Activated gamma-delta T cell (primary cell): ENCODE results near the gene LAMA1.

Source experiments
- DNase-seq: peaks from one replicate; lab custom pipeline; 2025; lab: John Stamatoyannopoulos, UW

Gene LAMA1

DNA sequence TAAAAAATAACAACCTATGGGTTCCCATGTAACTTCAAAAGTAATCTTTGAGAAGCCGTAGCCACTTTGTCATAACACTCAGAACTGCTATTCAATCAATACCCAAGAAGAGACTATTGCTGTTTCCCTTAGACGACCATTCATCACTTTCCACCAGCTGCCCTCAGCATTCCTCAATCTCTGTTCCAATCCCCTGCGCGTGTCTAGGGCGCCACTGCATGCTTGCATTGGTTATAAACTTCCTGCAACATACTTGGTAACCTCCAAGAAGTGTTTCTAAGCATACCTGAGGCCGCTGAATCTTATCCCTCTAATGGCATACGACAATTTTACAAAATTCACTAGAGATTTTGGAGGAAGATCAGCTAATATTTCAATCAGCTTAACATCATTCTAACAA lies 134.2 kb downstream of the LAMA1 start:
- DNase-seq: no peak

DNA sequence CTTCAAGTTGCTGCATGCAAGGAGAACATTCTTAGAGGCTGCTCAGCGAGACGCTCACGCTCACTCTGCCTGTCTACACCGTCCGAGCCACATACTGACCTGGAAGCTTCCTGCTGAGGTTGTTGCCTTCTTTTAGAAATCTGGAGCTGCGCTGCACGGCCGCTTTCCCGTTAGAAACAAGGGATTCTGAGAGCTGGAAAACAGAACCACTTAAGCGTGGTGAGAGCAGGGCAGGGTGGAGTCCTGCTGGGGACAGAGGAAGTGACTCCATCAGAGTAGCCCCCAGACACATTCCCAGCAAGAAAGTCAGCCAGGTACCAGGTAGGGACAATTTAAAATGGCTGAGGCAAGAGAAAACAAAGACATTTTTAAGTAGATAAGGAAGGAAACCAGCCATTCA lies 135.2 kb downstream of the LAMA1 start:
- DNase-seq: no peak

DNA sequence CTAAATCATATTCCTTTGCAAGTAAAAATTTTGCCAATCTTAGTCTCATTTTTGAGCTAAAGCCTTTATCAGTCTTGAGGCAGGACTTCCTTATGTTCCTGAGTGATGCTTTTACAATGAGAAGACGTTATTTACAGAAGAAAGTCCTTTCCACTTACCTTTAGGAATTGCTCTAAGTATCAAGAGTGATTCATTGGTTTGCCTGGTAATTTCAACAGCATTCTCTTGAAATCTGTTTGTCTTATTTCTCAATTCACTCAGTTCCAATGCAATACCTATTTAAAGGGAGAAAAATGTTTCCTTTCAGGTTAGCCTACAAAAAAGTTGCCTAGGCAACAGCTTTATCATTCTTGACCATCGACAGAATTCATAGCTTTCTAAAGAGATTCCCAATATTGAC lies 137.2 kb downstream of the LAMA1 start:
- DNase-seq: no peak

DNA sequence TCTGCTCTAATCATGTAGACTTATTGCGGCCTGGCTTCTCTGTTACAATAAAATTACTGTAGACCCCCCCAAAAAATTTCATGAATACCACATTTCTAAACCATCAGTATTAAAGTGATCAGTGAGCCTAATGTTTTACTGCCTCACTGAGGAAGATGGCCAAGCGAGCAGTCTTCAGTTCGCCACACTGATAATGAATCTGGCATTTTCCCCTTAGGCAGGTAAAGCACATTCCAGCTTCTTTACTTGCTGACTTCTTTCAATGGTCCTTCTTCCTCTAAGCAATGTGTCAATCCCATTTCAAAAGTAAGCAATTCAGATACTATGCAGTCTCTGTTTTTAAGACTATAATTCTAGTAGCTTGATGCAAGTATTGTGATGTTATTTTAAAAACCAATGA lies 137.6 kb downstream of the LAMA1 start:
- no peak for DNase-seq

DNA sequence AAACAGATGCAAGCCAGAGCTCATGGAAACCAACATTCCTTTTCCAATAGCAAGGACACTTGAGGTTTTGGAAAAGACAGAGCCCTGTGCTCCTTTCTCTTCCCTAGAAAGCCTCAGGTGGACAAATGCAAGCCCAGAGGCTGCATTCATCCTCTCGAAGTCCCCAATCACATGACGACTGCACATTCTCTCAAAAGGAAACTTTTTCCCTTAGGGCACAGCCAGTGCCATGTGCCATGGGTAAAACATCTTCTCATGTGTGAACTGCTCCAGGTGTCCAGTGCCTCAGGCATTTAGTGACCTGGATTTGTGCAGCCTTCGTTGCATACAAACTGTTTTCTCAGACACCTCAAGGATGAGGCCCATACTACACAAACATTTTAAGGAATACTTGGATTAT lies 140.7 kb downstream of the LAMA1 start:
- DNase-seq: no peak

DNA sequence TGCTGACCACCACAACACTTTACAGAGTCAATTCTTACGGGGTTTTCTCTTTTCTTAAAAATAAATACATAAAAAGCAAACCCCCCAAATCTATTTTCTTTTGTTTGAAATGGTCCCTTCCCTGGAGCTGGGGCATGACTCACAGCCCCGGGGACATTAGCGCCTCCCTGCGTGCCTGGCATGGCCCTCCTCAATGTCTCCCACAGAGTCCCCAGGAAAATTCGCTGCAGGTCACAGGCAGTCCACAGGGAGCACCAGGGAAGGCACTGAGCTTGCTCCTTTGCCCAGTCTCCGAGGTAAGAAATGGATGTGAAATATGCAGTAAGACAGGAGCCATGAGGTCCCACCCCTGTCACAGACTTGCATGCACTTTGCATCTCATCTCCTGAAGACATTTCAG lies 142.5 kb downstream of the LAMA1 start:
- DNase-seq: no peak

DNA sequence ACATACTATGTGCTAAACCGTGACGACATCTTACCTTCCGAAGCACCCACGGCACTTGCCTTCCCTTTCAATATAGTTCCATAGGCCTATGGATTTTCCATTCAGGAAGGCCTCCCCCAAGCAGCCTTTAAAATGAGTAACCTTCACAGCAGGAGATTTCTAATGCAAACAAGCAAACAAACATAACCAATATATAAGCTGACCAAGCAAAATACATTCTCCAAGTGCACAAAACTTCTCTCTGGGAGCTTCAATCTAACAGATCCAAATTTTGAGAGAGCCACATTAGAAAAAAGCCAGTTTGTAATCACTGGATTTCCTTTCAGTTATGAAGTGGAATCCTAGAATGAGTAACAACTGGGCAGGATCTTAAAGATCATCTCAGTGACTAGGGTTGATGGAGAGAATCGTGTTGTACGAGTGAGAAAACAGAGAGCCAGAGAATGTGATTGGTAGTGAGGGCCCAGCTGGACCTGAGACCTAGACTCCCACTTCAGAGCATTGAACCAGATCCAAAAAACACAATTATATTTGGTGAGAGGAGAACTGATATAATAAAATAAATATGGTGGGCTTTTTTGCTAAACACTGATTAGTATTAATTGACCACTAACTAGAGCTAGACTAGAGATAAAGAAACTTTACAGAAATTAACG lies 145.6 kb downstream of the LAMA1 start:
- no peak for DNase-seq

DNA sequence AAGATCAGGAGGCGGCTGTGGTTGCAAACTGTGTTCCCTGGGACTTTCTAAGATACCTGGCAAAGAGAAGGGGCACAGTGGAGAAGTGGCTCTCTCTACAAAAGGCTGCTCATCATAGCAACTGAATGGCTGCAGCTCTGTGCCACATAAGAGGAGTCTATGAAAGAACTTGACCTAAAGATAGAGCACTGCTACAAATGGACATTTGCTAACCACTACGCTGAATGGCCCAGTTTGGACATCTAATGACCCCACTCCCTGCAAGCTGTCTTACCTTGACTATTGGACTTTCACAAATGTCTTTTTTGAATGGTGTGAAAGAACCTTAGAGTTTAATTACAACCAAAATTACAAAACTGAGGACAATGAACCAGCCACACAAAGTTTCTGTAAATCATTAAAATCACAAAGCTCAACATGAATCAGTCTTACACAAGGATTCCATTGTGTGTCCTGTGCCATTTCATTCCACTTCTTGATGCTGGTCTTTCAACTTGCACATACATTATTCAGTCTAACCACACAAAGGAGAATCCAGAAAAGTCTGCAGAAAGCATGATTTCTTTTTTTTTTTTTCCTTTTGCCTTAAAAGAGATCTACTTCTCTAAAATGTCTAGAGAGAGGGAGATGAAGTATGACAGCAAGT lies 154.0 kb downstream of the LAMA1 start:
- no peak for DNase-seq

DNA sequence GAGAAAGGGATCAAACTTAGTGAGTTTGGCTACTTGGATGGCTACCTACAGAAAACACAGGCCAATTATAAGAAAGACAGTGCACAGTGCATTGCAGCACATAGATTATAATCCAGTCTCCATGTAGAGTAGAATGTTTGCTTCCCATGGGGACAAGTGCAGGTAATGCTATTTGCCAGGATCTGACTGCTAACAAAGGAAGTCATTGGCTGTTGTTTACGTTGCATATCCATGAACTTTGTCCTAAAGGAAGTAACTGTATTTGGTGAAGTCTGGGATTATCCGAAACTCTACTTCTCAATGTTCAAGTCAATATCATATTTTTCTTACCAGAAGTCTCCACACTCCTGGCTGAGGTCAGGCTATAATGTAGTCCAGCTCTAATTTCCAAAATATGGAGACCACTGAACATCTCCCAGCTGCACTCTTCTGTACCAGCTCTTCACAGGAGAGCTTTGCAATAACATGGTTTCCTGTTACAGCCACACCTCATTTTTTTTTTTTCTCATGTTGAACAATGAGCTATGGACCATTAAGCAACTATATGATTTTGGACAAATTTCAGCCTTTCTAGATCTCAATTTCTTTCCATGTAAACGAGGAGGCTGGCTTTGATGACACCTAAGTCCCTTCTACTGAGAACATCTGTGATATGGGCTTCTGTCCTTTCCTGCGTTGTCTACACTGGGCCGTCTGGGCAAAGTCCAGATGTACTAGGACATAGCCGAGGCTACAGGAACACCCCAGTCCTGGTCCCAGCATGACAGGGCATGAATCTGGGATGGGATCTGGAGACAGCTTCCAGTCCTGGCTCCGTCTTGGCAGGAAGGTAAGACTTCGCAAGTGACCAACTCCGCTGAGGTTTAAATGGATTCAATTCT lies 154.8 kb downstream of the LAMA1 start:
- DNase-seq: no peak

DNA sequence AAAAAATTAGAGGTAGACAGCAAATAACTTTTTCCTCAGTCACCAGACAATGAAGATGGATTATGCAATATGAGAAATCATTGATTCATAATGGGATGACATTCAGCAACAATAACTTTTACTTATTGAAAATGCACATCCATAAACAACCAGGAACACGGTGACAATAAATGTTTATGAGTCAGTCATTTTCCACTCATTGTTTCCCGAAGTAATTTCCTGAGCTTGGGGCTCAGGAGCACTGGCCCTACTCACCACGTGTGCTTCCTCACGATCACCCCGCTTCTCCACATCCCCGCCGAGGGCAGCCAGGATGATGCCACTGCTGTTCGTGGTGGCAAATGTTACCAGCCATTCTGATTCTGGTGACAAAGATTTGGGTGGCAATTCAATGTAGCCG lies 156.3 kb downstream of the LAMA1 start:
- no peak for DNase-seq

DNA sequence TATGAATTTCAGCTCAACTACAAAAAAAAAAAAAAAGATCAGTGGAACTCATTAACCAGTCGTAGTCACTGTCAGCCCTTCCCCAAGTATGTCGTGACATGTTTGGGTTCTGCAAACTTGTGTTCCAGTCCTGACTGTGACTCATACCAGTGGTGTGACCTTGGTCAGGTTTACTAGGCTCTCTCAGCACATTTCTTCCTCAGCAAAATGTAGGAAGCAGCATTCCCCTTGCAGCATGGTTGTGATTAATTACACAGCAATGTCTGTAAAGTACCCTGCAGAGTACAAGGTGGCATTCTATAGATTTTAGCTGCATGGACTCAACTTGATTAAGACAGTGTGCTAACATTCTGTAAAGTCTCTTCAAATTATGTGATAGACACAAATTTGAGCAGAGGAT lies 156.9 kb downstream of the LAMA1 start:
- no peak for DNase-seq

DNA sequence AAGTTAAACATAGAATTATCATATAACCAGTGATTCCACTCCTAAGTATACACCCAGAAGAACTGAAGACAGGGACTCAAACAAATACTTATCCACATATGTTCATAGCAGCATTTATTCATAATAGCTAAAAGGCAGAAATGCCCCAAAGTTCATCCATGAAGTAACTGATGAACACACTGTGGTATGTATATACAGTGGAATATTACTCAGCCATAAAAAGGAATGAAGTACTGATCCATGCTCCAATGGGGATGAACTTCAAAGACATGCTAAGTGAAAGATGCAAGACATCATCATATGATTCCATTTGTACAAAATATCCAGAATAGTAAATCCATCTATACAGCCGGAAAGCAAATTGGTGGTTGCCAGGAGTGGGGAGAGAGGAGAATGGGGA lies 157.5 kb downstream of the LAMA1 start:
- no peak for DNase-seq

DNA sequence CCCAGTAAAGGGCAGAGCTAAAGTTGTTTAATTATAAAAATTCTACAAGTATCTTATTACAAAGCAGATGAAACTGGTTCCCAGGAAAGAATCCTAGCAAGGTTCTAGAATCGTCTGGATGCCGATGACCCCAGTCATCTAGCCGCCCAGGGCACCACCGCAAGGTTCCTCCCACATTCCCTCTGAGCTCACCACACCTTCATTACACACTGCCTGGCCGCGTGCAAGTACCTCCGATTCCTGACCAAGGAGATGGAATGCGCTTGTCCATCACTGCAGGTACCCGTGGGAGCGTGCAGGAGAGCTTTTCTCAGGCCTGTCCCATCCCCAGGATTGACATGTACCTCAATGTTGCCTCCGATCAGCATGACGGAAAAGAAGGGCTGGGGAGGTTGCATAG lies 158.5 kb downstream of the LAMA1 start:
- no peak for DNase-seq

DNA sequence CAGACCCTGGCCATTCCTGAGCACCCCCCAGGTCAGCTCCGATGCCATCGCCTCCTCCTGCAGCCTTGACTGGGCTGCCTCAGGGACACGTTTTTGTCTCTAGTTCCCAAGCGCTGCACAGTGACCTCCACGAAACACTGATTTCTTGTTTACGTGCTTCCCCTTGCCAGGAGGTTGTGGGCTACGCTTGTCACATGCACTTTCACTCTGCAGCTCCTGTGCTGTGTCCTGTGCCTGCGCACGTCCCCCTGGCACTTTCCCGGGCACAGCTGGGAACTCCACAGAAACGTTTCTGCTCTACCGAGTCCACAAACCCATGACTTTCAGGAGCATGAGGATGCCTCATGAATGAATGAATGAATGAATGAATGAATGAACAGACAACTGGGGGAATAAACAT lies 160.6 kb downstream of the LAMA1 start:
- DNase-seq: no peak

DNA sequence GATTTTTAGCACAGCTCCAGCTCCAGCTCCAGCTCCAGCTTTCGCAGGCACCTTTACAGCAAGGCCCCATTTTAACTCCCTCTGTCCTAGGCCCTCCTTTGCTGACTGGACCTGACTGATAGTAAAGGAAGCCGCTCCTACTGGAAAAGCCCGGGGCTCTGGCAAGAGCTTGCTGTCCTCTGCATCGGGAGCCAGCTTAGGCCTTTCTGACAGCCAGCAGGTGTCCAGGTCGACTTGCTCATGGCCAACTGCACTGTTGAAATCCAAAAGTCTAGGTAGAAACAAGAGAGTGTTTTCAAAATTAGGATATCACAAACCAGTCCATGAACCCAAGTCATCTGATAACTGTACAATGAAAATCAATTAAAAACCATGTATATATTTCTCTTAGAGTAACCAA lies 161.1 kb downstream of the LAMA1 start:
- DNase-seq: no peak

DNA sequence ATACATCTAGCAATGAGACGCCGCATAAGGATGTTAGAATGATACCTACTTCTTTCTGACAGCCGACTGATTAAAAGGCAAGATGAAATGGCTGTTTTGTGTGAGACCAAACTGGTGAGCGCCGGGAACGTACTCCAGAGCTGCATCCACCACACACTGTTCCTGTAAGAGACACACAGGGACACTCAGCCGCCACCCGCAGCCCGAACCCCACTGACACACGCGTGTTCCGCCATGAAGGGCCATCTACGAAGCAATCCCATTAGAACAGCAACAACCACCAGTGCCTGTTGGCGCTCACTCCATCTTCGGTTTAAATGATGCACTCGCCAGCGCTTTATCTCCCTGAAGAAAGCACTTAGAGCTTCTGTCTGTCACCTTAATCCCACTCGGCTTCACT lies 162.3 kb downstream of the LAMA1 start:
- no peak for DNase-seq

DNA sequence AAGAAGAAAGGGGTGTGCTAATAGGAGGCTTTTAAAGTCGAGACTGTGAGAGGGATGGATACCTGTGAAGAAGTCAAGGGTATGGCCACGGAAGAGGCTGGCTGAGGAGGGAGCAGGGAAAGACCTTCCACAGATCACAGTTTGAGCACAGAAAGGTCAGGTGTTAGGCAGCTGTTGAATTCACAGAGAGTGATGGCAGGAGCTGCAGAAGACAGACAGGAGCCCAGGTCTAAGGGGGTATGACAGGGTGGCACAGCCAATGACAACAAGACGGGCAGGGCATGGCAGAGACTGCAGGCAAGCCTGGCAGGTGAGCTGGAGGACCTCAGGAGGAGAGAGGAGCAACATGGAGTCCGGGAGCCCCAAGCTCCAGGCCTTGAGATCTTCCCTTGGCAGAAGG lies 163.1 kb downstream of the LAMA1 start:
- DNase-seq: no peak

DNA sequence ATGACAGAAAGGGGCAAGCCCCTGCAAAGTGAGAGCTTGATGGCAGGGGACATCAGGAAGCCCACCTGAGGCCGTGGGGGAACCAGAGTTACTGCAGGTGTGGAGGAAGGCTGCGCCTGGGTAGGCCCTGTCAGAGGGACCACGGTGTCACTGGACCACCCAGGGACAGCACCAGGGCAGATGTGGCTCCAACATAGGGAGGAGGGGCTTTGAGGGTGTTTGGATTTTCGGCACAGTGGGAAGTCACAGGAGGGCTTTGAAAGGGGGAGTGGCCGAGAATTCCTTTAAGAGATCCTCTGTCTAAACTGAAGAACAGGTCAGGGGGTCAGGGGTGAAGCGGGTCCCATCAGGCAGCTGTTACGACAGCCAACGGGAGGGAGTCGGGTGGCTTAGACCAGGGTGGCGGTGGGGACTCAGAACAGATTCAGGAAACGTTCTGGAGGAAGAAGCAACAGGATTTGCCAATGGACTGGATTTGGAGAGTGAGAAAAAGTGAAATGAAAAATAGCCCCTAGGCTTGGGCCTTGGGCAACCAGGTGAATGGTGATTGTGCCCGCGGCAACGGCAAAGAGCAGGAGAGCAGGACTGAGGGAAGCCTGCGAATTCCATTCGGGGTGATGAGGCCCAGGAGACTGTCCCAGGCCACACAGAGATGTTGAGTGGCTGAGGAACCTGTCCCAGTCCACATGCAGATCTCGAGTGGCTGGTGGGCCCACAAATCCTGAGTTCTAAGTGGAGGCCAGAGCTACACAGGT lies 166.1 kb downstream of the LAMA1 start:
- DNase-seq: no peak

DNA sequence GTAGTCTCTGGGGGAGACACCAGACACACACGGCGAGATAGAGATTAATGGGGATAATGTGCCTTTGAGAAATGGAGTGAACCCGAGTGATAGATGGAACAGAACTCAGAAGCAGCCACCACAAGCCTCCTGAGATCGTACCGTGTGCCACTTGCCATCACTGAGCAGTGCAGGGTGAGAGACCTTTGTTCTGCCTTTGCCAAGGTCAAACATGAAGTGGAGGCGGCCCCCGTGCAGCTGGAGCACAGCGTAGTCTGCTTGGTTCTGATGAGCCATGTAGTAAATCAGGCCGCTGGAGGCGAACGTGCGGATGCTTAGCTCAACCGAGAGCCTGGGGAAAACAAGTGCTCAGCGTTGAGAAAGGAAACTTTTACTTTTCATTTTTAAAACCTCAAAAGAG lies 167.0 kb downstream of the LAMA1 start:
- no peak for DNase-seq

DNA sequence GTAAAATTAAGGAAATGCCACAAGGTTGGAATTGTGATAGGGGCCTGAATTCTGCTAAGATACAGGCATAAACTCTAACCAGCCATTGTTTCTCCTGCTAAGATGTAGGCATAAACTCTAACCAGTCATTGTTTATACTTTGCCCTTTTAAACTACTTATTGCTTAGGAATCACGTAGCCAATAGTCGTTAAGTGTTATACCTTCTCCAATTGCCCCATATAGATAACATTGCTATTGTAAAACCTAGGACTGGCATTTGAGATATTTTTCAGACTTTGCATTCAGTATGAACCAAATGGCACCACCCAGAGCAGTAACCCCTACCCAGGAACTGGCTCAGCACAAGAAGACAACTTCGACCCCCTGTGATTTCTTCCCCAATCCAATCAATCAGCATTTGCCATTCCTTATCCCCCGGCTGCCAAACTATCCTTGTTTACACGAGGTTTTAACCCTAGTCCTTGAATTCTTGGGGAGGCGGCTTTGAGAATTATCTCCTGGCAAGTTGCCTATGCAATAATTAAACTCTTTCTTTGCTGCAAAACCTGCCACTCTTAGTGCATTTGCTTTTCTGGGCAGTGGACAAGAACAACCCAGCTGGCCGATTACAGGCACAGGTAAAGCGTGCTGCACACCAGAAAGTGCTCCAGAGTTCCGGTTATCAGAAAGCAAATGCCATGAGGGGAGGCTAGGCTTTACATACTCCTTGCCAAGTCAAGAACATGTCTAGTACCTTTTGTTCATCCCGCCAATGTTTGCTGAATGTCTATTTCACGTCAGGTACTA lies 167.6 kb downstream of the LAMA1 start:
- no peak for DNase-seq

DNA sequence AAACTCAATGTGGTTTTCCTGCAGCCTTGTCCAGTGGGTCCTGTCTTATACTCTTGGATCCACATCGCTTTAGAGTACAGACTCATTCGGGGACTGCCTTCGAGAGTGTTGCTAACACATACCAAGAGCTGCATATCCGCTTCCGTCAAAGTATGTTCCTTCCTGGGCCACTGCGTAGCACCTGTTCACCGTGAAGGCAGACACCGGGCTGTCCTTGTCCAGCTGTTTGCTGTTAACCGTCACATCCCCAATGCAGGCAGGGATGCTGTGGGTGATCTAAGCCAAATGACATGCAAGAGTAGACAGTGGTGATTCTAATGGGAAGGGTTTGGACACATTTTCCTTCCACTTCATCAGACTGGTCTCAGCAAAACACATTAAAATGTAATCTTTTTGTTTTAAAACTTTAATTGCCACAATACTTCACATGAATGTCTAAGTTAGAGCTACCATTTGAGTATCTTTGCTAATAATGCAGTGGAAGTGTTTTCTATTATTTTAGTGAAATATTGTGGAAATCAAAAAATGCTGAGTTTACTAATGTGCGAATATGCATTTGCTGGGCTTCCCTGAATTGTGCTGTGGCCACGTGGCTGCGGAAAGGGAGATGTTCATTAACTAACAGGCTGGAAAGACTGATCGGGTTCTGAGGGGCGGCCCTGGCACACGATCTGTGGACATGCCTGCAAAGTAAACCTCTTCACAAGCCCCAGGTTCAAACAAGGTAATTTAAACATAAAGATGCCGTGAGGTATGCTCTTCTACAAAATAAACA lies 169.1 kb downstream of the LAMA1 start:
- no peak for DNase-seq
